NCI-H1436 treated with DMSO at 0.1 percent for 48 hours (cell line): ENCODE measurements around the gene P2RY11.

ENCODE experiments used
- DNase-seq: peaks from one replicate; lab custom pipeline; 2025; lab: John Stamatoyannopoulos, UW

The P2RY11 gene

DNA sequence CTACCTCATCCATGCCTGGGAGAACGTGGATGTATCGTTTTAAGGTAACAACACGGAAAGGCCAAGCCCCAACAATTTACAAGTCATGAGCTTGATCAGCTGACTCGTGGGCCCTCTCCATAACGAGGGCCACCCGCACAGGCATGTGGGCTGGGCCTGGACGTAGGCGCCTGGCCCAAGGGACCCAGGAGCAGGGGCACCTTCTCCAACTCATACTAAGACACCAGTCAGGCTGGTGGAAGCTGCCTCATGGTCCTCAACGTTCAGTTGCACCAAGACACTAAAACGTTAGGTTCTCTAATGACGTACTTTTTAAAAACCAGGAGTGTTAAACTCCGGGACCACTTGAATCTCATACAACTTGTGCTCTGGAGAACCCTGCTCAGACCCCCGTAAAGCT lies 30.0 kb downstream of the P2RY11 start:
- no peak for DNase-seq

GRCh38 chr19:10141973-10142372 lies 30.5 kb downstream of the P2RY11 start:
- no peak for DNase-seq

- DNase-seq: no peak
These were observed 31.3 kb downstream of the P2RY11 start for GRCh38 chr19:10142701-10143375.

DNA sequence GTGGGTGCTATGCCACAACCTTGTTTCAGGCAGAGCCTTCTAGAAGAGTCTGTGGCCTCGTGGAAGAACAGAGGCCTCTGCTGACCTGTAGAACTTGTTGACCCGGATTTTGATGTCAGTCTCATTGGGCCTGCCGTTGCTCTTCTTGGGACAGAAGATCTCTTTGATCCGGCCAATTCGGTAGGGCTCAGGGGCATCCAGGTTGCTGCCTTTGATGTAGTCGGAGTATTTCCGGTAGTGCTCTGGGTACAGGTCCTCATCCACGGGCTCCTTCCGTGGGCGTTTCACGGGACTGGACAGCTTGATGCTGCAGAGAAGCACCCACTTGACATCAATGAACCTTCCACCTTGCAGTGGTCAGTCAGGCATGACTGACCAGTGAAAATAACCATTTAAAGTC lies 32.2 kb downstream of the P2RY11 start:
- DNase-seq: no peak

GRCh38 chr19:10144361-10144760 lies 32.9 kb downstream of the P2RY11 start:
- DNase-seq: no peak

DNA sequence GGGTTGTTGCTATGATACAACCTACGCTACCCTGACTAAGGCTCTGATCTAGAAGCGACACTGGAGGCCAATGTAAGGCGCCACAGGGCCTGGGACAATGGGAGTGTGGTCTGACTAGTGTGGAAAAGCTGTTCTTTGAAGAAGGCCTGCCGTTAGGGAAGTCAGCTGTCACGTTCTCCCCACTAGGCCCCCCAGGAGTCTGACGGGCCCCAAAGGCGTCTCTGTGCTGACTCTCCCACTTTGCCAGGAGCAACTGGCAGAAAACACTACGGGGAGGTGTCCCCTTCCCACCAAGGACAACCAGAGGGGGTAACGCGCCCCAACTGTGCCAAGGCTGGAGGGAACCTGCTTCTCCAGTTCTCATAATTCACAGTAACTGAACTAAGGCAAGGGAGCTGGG lies 33.5 kb downstream of the P2RY11 start:
- DNase-seq: no peak

- DNase-seq: no peak
These were observed 34.6 kb downstream of the P2RY11 start for GRCh38 chr19:10146142-10146541.

DNA sequence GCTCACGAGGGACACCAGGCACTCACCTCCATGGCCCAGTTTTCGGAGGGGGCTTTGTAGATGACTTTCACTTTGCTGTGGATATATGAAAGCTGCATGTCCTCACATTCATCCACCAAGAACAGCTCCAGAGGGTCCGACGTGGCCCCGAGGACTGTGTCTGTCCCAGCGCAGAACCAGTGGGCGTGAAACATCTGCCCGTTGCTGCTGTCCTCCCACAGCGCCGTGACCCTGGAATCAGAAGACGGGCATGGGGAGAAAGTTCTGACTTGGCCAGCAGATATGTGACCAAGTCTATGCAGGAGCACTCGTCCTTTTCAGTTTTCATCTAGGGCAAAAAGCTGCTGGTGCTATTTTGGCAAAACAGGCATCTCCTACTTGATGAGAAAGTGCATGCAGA lies 37.9 kb downstream of the P2RY11 start:
- no peak for DNase-seq

GRCh38 chr19:10151521-10151920 lies 40.0 kb downstream of the P2RY11 start:
- no peak for DNase-seq

GRCh38 chr19:10152100-10152499 lies 40.6 kb downstream of the P2RY11 start:
- DNase-seq: no peak

DNA sequence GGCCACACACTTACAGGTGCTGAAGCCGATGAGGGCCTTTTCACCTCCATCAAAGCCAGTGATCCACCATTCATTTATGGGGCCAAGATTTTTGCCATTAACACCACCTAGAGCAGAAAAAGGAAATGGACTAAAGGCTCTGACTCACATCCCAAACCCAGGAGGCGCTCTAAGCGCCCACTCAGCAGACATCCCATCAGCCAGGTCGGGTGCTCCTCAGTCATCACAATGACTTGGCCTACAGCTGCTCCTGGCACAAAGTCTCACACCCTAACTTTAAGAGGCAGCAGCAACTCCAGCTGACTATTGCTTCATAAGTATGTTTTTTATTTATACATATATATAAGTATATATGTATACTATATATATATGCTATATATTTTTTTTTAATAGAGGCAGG lies 44.3 kb downstream of the P2RY11 start:
- DNase-seq: no peak

DNA sequence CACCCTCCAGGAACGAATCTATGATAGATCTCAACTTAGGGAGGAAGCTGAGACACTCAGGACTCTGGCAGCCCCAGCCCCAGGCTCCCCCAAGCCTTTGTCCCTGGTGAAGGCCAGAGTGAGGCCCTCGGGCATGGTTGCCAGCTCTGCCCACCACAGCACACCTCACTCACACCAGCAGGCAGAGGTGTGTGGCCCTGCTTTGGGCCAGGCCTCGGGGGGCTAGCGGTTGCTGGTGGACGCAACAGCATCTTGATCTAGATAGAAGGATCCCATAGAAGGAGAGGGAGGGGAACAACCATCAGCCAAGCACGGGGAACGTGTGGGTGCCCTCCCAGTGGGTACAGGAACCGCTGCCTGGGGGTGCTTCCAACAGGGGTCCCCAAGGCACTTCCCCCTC lies 46.6 kb downstream of the P2RY11 start:
- no peak for DNase-seq

GRCh38 chr19:10158485-10158884 lies 47.0 kb downstream of the P2RY11 start:
- no peak for DNase-seq

DNA sequence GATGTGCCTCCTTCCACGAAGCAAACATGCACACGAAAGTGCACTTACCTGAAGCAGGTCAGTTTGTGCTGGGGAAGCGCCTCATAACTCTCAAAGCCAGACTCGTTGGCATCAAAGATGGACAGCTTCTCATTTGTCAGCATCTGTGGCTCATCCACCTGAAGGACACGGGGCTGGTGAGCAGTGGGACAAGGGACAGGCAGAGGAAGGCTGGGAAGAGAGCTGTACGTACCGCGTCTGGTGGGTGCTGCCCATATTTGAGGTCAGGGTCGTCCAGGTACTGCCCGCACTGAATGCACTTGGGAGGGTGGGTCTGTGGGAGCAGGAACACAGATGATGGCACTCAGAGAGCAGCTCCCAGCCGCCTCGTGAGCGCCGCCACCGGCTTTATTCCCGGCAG lies 48.1 kb downstream of the P2RY11 start:
- no peak for DNase-seq

GRCh38 chr19:10163536-10163935 lies 52.0 kb downstream of the P2RY11 start:
- DNase-seq: no peak
